Putamen (tissue), 1 donor: ENCODE results near the gene STARD13.
"Not testable (repeated sequence)": the region's sequence is repeated elsewhere in the genome, so short reads cannot be mapped to it uniquely, and the experiment has no call there.

ENCODE experiments used
- DNase-seq: peaks from one replicate; pipeline ENCODE4 v3.0.0-alpha.2; 2016; ENCODE audit warnings: low spot score

The STARD13 gene

DNA sequence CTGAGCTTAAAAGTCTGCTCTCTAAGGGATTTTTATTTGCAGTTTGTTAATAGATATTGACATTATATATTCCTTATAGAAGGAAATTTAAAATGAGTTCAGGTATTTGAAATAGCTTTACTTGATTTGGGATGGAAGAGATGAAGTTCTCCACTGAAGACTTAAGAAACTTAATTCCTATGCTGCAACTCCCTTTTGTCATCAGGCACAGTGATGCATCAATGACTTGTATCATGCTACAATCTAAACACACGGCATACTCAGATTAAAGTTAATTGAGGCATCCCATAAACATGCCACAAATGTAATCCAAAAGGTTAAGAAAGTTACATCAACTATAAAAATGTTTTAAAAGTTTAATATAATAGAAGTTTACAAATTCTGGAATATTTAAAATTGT lies 109.0 kb downstream of the STARD13 start:
- DNase-seq: no peak

DNA sequence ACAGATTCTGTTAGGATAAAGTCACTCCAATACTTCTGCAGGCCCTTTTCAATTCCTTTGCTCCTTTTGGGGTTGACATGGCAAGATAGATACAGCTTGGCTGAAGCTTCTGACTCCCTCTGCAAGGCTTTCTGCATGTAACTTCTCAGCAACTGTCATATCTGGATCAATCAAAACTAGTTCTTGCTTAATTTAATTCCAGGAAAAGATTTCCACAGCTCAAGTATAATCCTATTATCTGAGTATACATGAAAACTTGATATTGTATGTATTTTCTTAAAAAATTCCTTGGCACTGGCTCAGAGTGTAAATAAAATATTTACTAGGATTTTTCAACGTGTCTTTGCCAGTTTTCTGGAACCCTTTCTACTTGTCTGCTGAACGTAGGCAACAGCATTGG lies 109.6 kb downstream of the STARD13 start:
- DNase-seq: no peak

DNA sequence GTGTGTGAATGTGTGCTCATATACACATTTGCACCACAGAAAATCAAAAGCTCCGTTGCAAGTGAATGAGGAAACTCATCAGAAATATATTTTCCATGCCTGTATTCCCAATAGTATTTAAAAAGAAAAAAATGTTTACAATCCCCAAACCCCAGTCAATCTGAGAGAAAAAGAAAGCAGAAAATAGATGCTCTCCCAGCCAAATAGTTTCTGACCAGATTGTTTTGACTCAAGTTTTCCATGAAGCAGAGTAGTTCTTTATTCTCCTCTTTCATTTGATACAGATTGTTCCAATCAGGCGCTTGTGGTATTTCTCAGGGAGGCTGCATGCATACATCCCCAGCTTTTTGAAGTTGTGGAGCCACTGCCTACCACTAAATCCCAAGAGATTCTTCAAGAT lies 110.6 kb downstream of the STARD13 start:
- DNase-seq: no peak

GRCh38 chr13:33174491-33174890 lies 111.1 kb downstream of the STARD13 start:
- DNase-seq: no peak

DNA sequence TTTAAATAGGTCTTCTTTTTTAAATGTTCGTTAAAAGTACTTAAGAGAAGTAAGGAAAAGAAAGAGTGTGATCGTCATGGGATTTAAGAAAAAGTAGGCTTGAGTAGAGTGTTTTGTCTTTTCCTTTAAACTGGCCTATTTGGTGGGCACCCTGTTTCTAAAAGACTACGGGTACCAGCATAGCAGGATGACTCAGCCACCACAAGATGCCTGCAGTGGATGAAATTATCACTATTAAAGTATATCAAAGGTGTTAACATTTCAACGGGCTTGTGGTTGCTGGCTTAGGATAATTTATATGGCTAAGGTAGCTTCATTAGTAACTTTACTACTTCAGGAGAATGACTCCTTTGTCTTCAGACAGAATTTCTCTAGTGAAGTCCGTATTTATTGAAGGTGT lies 112.6 kb downstream of the STARD13 start:
- DNase-seq: no peak

- no peak for DNase-seq
Measured at GRCh38 chr13:33172400-33172799, 113.2 kb downstream of the STARD13 start.

DNA sequence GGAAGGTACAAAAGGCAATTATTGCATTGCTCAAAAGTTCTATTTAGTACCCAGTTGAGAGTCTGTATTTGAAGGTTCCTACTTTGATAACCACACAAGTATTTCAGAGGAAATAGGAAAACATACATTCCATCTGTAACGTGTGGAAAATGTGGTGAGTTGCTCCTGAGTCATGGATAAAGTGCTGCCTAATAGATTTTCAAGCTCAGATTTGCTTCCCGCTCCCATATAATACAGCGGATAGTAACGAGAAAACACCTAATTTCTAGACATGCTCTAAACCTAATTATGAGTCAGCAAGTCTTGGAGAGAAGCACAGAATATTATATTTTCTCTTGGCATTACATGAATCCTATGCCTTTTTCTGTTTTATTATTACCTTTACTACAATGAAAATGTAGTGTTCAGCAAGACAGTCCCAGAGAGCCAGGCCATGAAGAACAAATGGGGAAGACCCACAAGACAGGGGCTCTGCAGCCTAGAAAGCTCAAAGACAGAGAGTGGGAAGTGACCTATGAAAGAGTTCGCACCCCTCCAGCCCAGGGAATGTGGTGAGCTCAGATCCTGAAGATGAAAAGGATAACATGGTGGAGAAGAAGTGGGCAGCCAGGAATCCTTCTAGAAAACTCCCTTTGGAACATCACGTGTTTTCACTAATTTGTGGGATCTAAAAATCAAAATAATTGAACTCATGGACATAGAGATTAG lies 116.1 kb downstream of the STARD13 start:
- DNase-seq: no peak

DNA sequence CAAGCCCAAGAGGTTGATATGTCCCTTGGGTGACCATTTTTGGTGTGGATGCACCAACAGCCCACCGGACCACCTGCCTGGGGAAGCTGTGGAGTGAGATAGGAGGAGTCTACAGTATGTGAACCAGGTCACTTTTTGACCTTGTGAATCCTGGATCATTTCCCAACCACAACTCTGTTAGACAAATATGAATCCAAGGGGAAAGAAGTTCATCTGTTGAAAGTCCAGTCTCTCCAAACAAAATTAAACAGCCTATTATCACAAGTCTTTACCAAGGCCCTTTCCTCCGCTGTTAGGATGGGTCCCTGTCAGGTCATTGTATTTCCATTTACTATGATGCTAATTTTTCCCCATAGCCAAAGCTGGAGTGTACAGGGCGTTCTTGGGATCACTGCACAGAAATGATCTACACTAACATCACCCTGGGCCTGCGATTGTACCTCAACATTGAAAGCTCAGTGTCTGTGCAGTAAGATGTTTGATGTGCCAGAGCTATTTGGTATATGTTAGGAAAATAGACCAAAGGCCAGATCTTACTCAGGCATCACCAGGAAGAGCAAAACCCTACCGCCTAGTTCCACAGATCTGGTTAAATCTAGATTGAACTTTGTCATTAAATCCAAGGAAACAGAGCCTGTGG lies 117.1 kb downstream of the STARD13 start:
- no peak for DNase-seq

GRCh38 chr13:33167491-33167890 lies 118.1 kb downstream of the STARD13 start:
- no peak for DNase-seq

GRCh38 chr13:33165787-33166186 lies 119.8 kb downstream of the STARD13 start:
- no peak for DNase-seq

DNA sequence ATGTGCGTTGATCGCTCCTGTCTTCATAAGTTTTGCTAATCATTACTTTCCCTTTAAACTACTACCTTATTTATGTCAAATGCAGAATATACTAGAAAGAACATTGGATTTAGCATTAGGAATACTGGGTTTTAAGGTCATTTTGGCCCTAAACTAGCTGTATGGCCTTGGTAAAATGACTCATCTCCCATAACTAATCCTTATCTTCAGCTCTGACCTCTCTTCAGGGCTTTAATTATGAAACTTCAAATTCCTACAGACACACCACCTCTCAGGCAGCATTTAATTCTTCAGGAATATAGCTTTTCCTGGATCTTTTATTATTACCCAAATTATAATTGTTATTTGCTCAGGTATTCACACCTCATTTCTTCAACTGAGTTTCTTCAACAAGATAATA lies 121.2 kb downstream of the STARD13 start:
- DNase-seq: no peak

DNA sequence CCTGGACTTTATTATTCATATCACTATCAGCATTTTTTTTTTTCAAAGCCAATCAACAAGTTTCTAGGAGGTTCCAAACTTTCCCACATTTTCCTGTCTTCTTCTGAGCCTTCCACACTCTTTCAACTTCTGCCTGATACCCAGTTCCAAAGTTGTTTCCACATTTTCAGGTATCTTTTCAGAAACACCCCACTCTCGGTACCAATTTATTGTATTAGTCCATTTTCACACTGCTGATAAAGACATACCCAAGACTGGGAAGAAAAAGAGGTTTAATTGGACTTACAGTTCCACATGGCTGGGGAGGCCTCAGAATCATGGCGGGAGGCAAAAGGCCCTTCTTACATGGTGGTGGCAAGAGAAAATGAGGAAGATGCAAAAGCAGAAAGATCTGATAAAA lies 122.8 kb downstream of the STARD13 start:
- DNase-seq: not testable (repeated sequence)

GRCh38 chr13:33158816-33159215 lies 126.7 kb downstream of the STARD13 start:
- no peak for DNase-seq

- no peak for DNase-seq
Measured at GRCh38 chr13:33158271-33158670, 127.3 kb downstream of the STARD13 start.

- no peak for DNase-seq
Measured at GRCh38 chr13:33154911-33155310, 130.6 kb downstream of the STARD13 start.

DNA sequence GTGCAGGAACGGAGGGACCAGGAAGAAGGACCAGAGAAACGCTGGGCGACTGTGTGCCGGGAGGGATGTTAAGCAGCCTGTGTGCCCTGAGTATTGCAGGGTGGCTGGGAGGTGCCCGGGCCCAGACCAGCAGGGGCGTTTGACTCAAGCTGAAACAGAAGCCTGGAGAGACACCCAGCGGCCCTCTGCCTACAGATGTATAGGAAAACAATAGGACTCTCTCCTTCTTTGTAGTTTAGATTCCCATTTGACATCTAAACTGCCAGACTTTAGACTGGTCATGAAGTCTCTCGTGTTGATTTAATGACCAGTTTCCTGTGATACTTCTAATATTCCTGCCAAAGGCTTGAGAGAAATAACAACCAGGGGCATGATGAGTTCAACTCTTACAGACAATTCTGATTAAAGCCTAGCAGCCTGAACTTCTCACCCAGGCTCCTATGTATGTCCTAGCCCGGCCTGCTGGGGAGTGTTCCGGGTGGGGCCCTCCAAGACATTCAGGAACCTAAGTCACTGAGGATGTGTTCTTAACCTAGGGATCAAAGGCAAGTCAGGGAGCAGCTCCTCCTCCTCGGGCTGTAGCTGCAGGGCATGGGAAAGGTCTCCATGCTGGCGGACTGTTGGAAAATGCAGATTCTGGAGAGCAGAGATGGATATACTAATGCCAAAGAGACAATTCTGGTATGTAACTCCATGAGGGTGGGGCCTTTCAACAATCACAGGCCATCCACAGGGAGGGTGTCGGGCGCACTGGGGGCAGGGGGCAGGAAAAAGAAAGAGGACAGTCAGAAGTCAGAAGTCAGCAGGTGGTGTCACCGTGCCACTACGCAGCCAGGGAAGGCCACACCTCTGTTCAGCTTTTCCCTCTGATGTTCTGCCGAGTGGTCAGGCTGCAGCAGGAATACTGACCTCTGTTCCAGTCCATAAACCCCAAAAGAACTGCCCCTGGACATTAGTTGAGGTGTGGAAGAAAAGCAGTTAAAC lies 131.8 kb downstream of the STARD13 start:
- no peak for DNase-seq

- no peak for DNase-seq
Measured at GRCh38 chr13:33152389-33152788, 133.2 kb downstream of the STARD13 start.

DNA sequence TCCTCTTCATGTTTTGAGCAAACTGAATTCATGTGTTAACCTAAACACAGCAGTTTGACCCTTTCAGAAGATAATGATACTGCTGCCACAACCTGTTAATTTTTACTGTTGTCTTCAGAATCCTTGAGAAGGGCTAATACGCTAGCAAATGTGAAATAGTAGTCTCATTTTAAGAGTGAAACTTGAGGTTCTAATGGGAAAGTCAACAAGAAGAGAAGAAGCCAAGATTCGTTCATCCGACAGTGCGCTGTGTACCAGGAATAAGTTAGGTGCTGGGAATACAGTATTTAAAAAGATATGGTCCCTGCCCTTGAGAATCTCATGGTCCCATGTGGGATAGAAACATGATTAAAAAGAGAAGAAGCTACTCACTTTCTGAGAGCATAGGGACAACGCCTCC lies 134.9 kb downstream of the STARD13 start:
- no peak for DNase-seq

GRCh38 chr13:33150126-33150525 lies 135.4 kb downstream of the STARD13 start:
- DNase-seq: no peak

- DNase-seq: no peak
Measured at GRCh38 chr13:33147832-33148231, 137.7 kb downstream of the STARD13 start.

- no peak for DNase-seq
Measured at GRCh38 chr13:33146843-33147611, 138.5 kb downstream of the STARD13 start.

DNA sequence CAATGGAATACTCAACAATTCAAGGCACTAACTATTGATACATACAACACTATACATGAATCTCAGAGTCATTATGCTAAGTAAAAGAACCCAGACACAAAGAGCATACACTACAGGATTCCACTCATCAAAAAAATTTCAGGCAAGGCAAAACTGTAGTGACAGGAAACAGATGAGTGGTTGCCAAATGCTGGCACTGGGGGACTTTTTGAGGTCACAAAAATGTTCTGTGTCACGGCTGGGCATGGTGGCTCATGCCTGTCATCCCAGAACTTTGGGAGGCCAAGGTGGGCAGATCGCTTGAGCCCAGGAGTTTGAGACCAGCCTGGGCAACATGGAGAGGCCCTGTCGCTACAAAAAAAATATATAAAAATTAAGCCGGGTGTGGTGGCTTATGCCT lies 139.9 kb downstream of the STARD13 start:
- DNase-seq: no peak
